SK-N-SH (cell line): Measurements from ENCODE around the gene OR5F1. TPM values are rescaled to one million over a fixed set of nuclear protein-coding genes. Genes with fewer than 3 reads are reported as not detected.

Experiments
- polyA plus RNA-seq, 3 experiments: library from polyadenylated mRNA; depleted of rRNA; stranded (reverse); fragments of >200 nt; gene quantifications; 2 replicates each; pipeline ENCODE4 v1.2.3, GENCODE V29; 2012

The OR5F1 gene
- polyA plus RNA-seq, 1 of the 3 experiments (the other 2 are of a cell fraction), result not detected

Other genes starting within 250 kb of the OR5F1 start
- gene OR5D13, start 221.2 kb downstream of the OR5F1 start, polyA plus RNA-seq (2012; rRNA removed), result not detected in 2 replicates
- not detected in 2 replicates for gene OR5D14, start 199.1 kb downstream of the OR5F1 start, polyA plus RNA-seq (2012; rRNA removed)
- gene OR5L1, start 183.3 kb downstream of the OR5F1 start, polyA plus RNA-seq (2012; rRNA removed), result not detected in 2 replicates
- not detected in 2 replicates for gene OR5D18, start 175.0 kb downstream of the OR5F1 start, polyA plus RNA-seq (2012; rRNA removed)
- gene OR5L2, start 167.4 kb downstream of the OR5F1 start, polyA plus RNA-seq (2012; rRNA removed), result not detected in 2 replicates
- gene OR5D16, start 155.9 kb downstream of the OR5F1 start, polyA plus RNA-seq (2012; rRNA removed), result not detected in 2 replicates
- not detected in 2 replicates for gene TRIM51, start 111.3 kb downstream of the OR5F1 start, polyA plus RNA-seq (2012; rRNA removed)
- not detected in 2 replicates for gene OR5W2, start 80.0 kb downstream of the OR5F1 start, polyA plus RNA-seq (2012; rRNA removed)
- gene OR5I1, start 58.2 kb downstream of the OR5F1 start, polyA plus RNA-seq (2012; rRNA removed), result not detected in 2 replicates
- gene OR10AG1, start 24.7 kb downstream of the OR5F1 start, polyA plus RNA-seq (2012; rRNA removed), result not detected in 2 replicates
- not detected in 2 replicates for gene OR5AS1, start 33.0 kb upstream of the OR5F1 start, polyA plus RNA-seq (2012; rRNA removed)
- not detected in 2 replicates for gene OR8I2, start 98.7 kb upstream of the OR5F1 start, polyA plus RNA-seq (2012; rRNA removed)
- gene OR8H2, start 109.1 kb upstream of the OR5F1 start, polyA plus RNA-seq (2012; rRNA removed), result not detected in 2 replicates
- not detected in 2 replicates for gene OR8H3, start 127.7 kb upstream of the OR5F1 start, polyA plus RNA-seq (2012; rRNA removed)
- gene OR8J3, start 145.6 kb upstream of the OR5F1 start, polyA plus RNA-seq (2012; rRNA removed), result not detected in 2 replicates
- gene OR8K5, start 165.7 kb upstream of the OR5F1 start, polyA plus RNA-seq (2012; rRNA removed), result not detected in 2 replicates
- not detected in 2 replicates for gene OR5J2, start 182.0 kb upstream of the OR5F1 start, polyA plus RNA-seq (2012; rRNA removed)
- gene OR5T2, start 239.6 kb upstream of the OR5F1 start, polyA plus RNA-seq (2012; rRNA removed), result not detected in 2 replicates